22Rv1 (cell line): ENCODE data around the gene MAST4.

ENCODE experiments used
- H3K27ac ChIP-seq: fragments of 450-650 bp; 2 replicates; pipeline ENCODE4 v1.5.1; 2017
- ZFX ChIP-seq: fragments of 450-650 bp; IDR thresholded peaks from 2 replicates; pipeline ENCODE4 v1.6.1; 2017; ENCODE audit warnings: antibody characterized with exemption, borderline replicate concordance
- TF ChIP-seq, protein P1 (sequence below): fragments of 450-650 bp; IDR thresholded peaks from 2 replicates; pipeline ENCODE4 v1.5.1; 2017; ENCODE audit warnings: mild to moderate bottlenecking

MAST4 gene

DNA sequence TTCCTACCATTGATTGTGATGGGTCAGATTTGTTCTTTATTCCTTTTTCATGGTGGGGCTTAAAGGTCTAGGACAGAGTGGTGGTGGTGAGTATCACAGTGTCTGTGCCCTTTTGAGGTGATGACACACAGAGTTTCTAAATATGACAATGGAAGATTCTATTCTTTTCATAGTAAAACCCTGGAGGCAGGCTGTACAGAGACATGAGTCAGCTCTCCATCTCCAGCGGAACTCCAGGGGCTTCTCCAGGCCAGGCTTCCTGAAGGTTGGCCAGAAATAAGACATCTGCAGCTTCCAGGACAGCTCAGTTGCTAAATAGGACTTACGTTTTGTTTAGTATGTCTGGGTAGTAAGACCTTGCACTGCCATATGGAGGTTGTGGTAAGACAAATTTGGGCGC lies 370.9 kb downstream of the MAST4 start:
- no peak for TF ChIP-seq ZFX
- TF ChIP-seq, protein P1, sequence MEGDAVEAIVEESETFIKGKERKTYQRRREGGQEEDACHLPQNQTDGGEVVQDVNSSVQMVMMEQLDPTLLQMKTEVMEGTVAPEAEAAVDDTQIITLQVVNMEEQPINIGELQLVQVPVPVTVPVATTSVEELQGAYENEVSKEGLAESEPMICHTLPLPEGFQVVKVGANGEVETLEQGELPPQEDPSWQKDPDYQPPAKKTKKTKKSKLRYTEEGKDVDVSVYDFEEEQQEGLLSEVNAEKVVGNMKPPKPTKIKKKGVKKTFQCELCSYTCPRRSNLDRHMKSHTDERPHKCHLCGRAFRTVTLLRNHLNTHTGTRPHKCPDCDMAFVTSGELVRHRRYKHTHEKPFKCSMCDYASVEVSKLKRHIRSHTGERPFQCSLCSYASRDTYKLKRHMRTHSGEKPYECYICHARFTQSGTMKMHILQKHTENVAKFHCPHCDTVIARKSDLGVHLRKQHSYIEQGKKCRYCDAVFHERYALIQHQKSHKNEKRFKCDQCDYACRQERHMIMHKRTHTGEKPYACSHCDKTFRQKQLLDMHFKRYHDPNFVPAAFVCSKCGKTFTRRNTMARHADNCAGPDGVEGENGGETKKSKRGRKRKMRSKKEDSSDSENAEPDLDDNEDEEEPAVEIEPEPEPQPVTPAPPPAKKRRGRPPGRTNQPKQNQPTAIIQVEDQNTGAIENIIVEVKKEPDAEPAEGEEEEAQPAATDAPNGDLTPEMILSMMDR, result no peak
- no peak overlapping the region for H3K27ac ChIP-seq

DNA sequence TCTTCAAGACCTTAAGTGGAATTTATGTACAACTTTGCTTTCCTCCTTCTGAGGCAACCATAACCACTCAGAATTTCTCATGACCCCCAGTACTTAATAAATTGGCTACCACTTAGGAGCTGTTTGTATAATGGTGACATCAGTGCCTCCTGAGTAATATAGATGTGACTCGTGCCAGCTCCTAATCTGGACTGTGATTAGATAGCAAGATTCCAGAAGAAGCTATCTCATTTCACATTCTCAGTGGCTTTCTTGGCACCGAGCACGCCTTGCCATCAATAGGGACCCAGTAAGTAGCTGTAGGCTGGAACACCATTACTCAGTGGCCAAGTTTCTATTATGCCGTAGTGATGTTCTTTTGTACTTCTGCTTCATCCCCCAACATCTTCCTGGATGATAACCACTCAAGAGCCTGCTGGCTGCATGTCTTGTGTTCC lies 371.7 kb downstream of the MAST4 start:
- TF ChIP-seq ZFX, result no peak
- TF ChIP-seq, protein P1, result no peak
- H3K27ac ChIP-seq, result no peak overlapping the region

DNA sequence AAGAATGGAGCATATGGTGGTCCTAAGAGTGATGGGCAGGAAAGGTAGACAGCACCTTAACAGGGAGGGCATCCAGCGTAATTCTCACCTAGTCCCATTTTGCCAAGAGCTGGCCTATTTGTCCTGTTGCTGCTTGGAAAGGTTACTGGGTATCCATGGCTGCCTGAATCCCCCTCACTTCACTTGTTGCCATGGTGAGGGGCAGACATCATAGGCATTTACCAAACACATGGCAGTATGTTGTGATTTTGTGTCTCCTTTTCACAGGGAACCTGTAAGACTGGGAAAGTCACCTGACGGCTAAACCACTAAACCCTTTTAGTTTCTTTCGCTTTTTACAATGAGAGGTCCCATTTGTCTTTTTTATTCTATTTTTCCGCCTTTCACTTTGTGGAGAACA lies 373.3 kb downstream of the MAST4 start:
- no peak overlapping the region for H3K27ac ChIP-seq
- TF ChIP-seq, protein P1, result no peak
- no peak for TF ChIP-seq ZFX

DNA sequence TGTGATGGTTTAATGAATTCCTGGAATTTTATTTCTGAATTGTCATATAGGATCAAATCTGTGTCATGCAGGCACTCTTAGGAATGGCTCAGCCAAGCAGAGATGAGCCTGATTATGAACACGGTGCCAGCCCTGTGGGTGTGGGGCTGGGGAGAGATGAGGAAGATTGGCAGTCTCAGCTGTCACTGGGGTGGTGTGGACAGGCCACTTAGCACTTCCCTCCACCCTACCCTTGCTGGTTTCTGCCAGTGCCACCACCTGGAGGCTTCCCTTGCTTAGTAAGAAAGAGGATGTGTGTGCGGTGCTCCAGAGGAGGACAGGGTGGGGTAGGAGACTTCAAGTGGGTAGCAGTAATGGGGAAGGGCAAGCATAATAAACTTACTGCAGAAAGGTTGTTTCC lies 373.8 kb downstream of the MAST4 start:
- no peak overlapping the region for H3K27ac ChIP-seq
- no peak for TF ChIP-seq ZFX
- TF ChIP-seq, protein P1, result no peak

DNA sequence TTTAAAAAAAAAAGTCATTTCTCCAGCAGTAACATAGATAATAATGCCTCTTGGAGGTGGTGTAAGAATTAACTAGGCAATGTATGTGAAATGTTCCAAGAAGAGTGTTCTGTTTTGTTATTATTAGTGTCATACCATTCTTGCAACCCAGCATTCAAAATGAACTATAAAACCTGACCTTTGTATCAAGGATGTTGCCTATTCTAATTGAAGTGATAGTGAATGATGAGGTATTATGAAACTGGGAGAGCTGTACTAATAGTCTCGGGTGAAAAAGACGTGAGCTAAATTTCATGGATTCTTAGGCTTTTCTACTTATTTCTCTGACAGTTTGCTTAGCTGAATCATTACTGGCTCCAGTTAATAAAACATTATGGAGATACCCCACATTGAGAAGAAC lies 375.8 kb downstream of the MAST4 start:
- no peak overlapping the region for H3K27ac ChIP-seq
- no peak for TF ChIP-seq ZFX
- TF ChIP-seq, protein P1, result no peak

DNA sequence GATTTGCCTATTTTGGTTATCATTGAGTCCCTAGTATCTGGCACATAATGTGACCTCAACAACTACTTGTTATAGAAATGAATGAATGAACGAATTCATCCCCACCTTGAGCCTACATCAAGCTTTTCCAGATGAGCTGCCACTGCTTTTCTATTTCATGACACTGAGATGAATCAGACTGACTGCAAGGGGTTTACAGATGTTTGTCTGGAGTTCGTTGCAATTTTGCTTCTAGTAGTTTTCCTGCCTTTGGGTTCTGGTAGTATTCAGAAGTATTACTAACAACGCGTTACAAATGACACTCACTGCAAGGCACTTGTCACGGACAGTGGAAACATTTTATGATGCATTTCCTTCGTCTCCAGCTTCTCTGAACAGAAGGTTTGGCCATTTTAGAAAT lies 378.1 kb downstream of the MAST4 start:
- TF ChIP-seq ZFX, result no peak
- TF ChIP-seq, protein P1, result no peak
- no peak overlapping the region for H3K27ac ChIP-seq

DNA sequence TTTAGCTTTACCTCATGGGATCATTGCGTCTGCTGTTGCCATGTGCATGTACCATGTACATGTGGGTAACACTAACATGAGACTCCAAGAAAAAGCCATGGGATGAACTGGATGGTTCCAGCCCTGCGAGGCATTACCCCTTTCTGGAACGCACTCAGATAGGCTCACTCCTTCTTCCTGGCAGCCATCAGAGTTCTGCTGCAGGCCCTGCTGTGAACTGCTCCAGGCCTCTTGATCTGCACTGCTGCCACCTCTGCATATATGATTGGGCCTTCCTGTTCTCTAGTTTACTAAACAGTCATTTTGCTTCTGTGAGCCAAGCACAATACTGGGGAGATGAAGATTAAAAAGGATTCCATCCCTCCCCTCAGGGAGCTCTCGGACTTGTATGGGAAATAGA lies 379.9 kb downstream of the MAST4 start:
- TF ChIP-seq, protein P1, result no peak
- TF ChIP-seq ZFX, result no peak
- no peak overlapping the region for H3K27ac ChIP-seq
